WTC11 (cell line): ENCODE data around the gene ZIC5. TPM values are rescaled to one million over a fixed set of nuclear protein-coding genes. Genes with fewer than 3 reads are reported as not detected.
A peak's percentile ranks its signal among the peaks of the same experiment; 100 is the strongest.

Experiments
- ATAC-seq: fragments of 200-7000 bp; cut with Tn5 transposase; 2 replicates; pipeline ENCODE4 v1.10.0; 2021; ENCODE audit warnings: mild to moderate bottlenecking, moderate library complexity
- CTCF ChIA-PET: fragments of 300-600 bp; sonication (Branson Sonifier 250); formaldehyde crosslinking; loops from one replicate; lab custom pipeline; 2021; ENCODE audit warnings: antibody characterized with exemption; lab: Charles Lee
- POLR2A ChIA-PET: fragments of 350-600 bp; sonication (Branson Sonifier 250); formaldehyde crosslinking; loops from one replicate; lab custom pipeline; 2021; ENCODE audit warnings: antibody characterized with exemption; lab: Charles Lee
- DNase-seq: peaks from one replicate; pipeline ENCODE4 v3.0.0; 2021; ENCODE audit warnings: low spot score
- H3K27ac Mint-ChIP-seq: 2 replicates; pipeline ENCODE4 v1.8.0; 2021; ENCODE audit warnings: mixed read lengths
- H3K27me3 Mint-ChIP-seq: 2 replicates; pipeline ENCODE4 v1.8.0; 2021; ENCODE audit warnings: low read depth, mild to moderate bottlenecking, moderate library complexity, mixed read lengths
- H3K36me3 Mint-ChIP-seq: 2 replicates; pipeline ENCODE4 v1.8.0; 2021; ENCODE audit warnings: mixed read lengths
- H3K4me1 Mint-ChIP-seq: 2 replicates; pipeline ENCODE4 v1.8.0; 2022; ENCODE audit warnings: mixed read lengths
- H3K4me3 Mint-ChIP-seq: 2 replicates; pipeline ENCODE4 v1.8.0; 2021; ENCODE audit warnings: mild to moderate bottlenecking, moderate library complexity, mixed read lengths
- H3K9me3 Mint-ChIP-seq: 2 replicates; pipeline ENCODE4 v1.8.0; 2021; ENCODE audit warnings: mixed read lengths
- ATF2 ChIP-seq: sonication (generic); formaldehyde crosslinking; IDR thresholded peaks from 2 replicates; pipeline ENCODE4 v1.8.1; 2022; ENCODE audit warnings: low read depth, missing genetic modification reagents, borderline replicate concordance
- CBFB ChIP-seq: sonication (generic); formaldehyde crosslinking; IDR thresholded peaks from 2 replicates; pipeline ENCODE4 v1.8.1; 2022; ENCODE audit warnings: mild to moderate bottlenecking, low read depth, missing genetic modification reagents
- CDX4 ChIP-seq: fragments of 250-450 bp; sonication (Bioruptor Pico); IDR thresholded peaks from 2 replicates; pipeline ENCODE4 v1.9.0; 2021; ENCODE audit warnings: moderate library complexity, mild to moderate bottlenecking, inconsistent platforms, borderline replicate concordance
- ETV6 ChIP-seq: sonication (generic); formaldehyde crosslinking; IDR thresholded peaks from 2 replicates; pipeline ENCODE4 v1.8.1; 2022; ENCODE audit warnings: mild to moderate bottlenecking, missing genetic modification reagents
- FOXP4 ChIP-seq: sonication (generic); formaldehyde crosslinking; IDR thresholded peaks from 2 replicates; pipeline ENCODE4 v1.8.0; 2022; ENCODE audit warnings: mild to moderate bottlenecking, missing genetic modification reagents
- GABPB1 ChIP-seq: sonication (generic); formaldehyde crosslinking; IDR thresholded peaks from 2 replicates; pipeline ENCODE4 v1.8.1; 2023; ENCODE audit warnings: mild to moderate bottlenecking, missing genetic modification reagents
- MAX ChIP-seq: sonication (generic); formaldehyde crosslinking; IDR thresholded peaks from 2 replicates; pipeline ENCODE4 v1.8.0; 2022; ENCODE audit warnings: mild to moderate bottlenecking, missing genetic modification reagents
- MXD4 ChIP-seq: fragments of 250-450 bp; sonication (Bioruptor Pico); IDR thresholded peaks from 2 replicates; pipeline ENCODE4 v1.8.0; 2021; ENCODE audit warnings: mild to moderate bottlenecking, moderate library complexity, borderline replicate concordance
- MYBL2 ChIP-seq: sonication (generic); formaldehyde crosslinking; IDR thresholded peaks from 2 replicates; pipeline ENCODE4 v1.8.1; 2023; ENCODE audit warnings: mild to moderate bottlenecking, moderate library complexity, missing genetic modification reagents
- NFATC4 ChIP-seq: fragments of 250-450 bp; sonication (Bioruptor Pico); IDR thresholded peaks from 2 replicates; pipeline ENCODE4 v1.9.0; 2021; ENCODE audit warnings: mild to moderate bottlenecking
- PREB ChIP-seq: sonication (generic); formaldehyde crosslinking; IDR thresholded peaks from 2 replicates; pipeline ENCODE4 v1.8.1; 2022; ENCODE audit warnings: mild to moderate bottlenecking, missing genetic modification reagents, moderate library complexity, borderline replicate concordance
- SMAD3 ChIP-seq: sonication (generic); formaldehyde crosslinking; IDR thresholded peaks from 2 replicates; pipeline ENCODE4 v1.8.0; 2022; ENCODE audit warnings: missing genetic modification reagents, mild to moderate bottlenecking, borderline replicate concordance
- SOX15 ChIP-seq: fragments of 250-450 bp; sonication (Bioruptor Pico); IDR thresholded peaks from 2 replicates; pipeline ENCODE4 v1.9.0; 2021; ENCODE audit warnings: mild to moderate bottlenecking
- SP1 ChIP-seq: sonication (generic); formaldehyde crosslinking; conservative IDR thresholded peaks from 2 replicates; pipeline ENCODE4 v1.8.1; 2022; ENCODE audit warnings: missing genetic modification reagents
- TP53 ChIP-seq: sonication (generic); formaldehyde crosslinking; IDR thresholded peaks from 2 replicates; pipeline ENCODE4 v1.8.1; 2023; ENCODE audit warnings: mild to moderate bottlenecking, missing genetic modification reagents
- USF1 ChIP-seq: sonication (generic); formaldehyde crosslinking; IDR thresholded peaks from 2 replicates; pipeline ENCODE4 v1.8.0; 2022; ENCODE audit warnings: mild to moderate bottlenecking, missing genetic modification reagents
- ZNF263 ChIP-seq: sonication (generic); formaldehyde crosslinking; IDR thresholded peaks from 2 replicates; pipeline ENCODE4 v1.8.1; 2022; ENCODE audit warnings: low read depth, mild to moderate bottlenecking, moderate library complexity, missing genetic modification reagents
- ZNF281 ChIP-seq: sonication (generic); formaldehyde crosslinking; IDR thresholded peaks from 2 replicates; pipeline ENCODE4 v1.8.0; 2023; ENCODE audit warnings: mild to moderate bottlenecking, missing genetic modification reagents
- total RNA-seq: library from RNA; stranded (reverse); gene quantifications from 3 replicates; pipeline ENCODE4 v1.2.3, GENCODE V29; 2021

The ZIC5 gene
- total RNA-seq, 1 experiment from 2014 or later = 46.4 TPM

GRCh38 chr13:99990126-99990977 is 18.8 kb upstream of the ZIC5 start (continued):
- no peak for TF ChIP-seq MYBL2 (CRISPR knock-in tag)
- TF ChIP-seq TP53 = 0 out of 2 replicates have a peak, but pooled peaks have one; percentile 12
- TF ChIP-seq GABPB1 = no peak
- TF ChIP-seq SMAD3 (CRISPR knock-in tag) = 0 out of 2 replicates have a peak, but pooled peaks have one; percentile 52
- TF ChIP-seq CDX4 (CRISPR knock-in tag) = no peak
- no peak for TF ChIP-seq PREB
- no peak for TF ChIP-seq SP1 (CRISPR knock-in tag)
- no peak for TF ChIP-seq NFATC4
- no peak for TF ChIP-seq MXD4 (CRISPR knock-in tag)
- no peak for TF ChIP-seq ETV6 (CRISPR knock-in tag)
- no peak for TF ChIP-seq FOXP4
- TF ChIP-seq MAX (CRISPR knock-in tag) = peak; percentile 53; the same call in 1 of the 2 replicates

- H3K4me3 Mint-ChIP-seq = peak overlapping the region; percentile 71
Measured at GRCh38 chr13:99989276-99990125, 17.9 kb upstream of the ZIC5 start.

More at GRCh38 chr13:99989276-99990125, 17.9 kb upstream of the ZIC5 start:
- CTCF ChIA-PET = interaction anchor here (0.6 to 2.6 kb wide), 11 partner anchors 10 to 541 kb away, joined by 3 to 10 read pairs (median 4); no protein-coding TSS in a partner anchor
- H3K9me3 Mint-ChIP-seq = no peaks in the 10 kb centered on the region
- ATAC-seq = peak; percentile 9
- TF ChIP-seq ZNF263 (CRISPR knock-in tag) (peak; percentile 15; the same call in 1 of the 2 replicates), USF1 (CRISPR knock-in tag) (no peak), PREB (no peak), FOXP4 (0 out of 2 replicates have a peak, but pooled peaks have one; percentile 46), ATF2 (CRISPR knock-in tag) (no peak), CBFB (CRISPR knock-in tag) (0 out of 2 replicates have a peak, but pooled peaks have one; percentile 26), SOX15 (CRISPR knock-in tag) (no peak), ZNF281 (CRISPR knock-in tag) (0 out of 2 replicates have a peak, but pooled peaks have one; percentile 24)
- TF ChIP-seq, all 79 proteins: peak for 4
- peak; percentile 51 for DNase-seq
- H3K27ac Mint-ChIP-seq = no peak overlapping the region
- H3K27me3 Mint-ChIP-seq = peaks cover 66% of the 10 kb centered on the region
- H3K4me1 Mint-ChIP-seq = peaks cover 77% of the 10 kb centered on the region
- POLR2A ChIA-PET = interaction anchor here (0.6 to 3.1 kb wide), 8 partner anchors 9 to 99 kb away, joined by 3 to 23 read pairs (median 4); partner anchors contain the start of genes PCCA, ZIC2 and ZIC5
- H3K36me3 Mint-ChIP-seq = peaks cover 18% of the 10 kb centered on the region
